Spleen (tissue), 7 donors: Measurements from ENCODE around the gene PSMG2.

ENCODE experiments used
- CTCF ChIP-seq, 11 experiments: fragments of 200-600 bp in 7 of 11; fragments of 450-650 bp in 4 of 11; sonication (generic) in 4 of 11; IDR thresholded peaks in 8 of 11; conservative IDR thresholded peaks in 3 of 11; 1 replicate in 7 of 11; 2 replicates in 4 of 11; pipeline versions ENCODE4 v1.4.0 to v1.8.0; 2016 to 2021; ENCODE audit warnings: antibody characterized with exemption in 11 of 11, inconsistent platforms in 4 of 11, mild to moderate bottlenecking in 1 of 11
- POLR2A ChIP-seq, 3 donors: fragments of 450-650 bp; IDR thresholded peaks; one replicate each; pipeline ENCODE4 v1.5.1; 2017; ENCODE audit warnings: antibody characterized with exemption in 3 of 3, mild to moderate bottlenecking in 1 of 3
- donor health status: DM: no; HTN: no; CAD: no; lungs with moderate emphysema.
- donor health status: DM: no; HTN: no; CAD: no.
- donor health status: DM: no; HTN: no; CAD: no.

DNA sequence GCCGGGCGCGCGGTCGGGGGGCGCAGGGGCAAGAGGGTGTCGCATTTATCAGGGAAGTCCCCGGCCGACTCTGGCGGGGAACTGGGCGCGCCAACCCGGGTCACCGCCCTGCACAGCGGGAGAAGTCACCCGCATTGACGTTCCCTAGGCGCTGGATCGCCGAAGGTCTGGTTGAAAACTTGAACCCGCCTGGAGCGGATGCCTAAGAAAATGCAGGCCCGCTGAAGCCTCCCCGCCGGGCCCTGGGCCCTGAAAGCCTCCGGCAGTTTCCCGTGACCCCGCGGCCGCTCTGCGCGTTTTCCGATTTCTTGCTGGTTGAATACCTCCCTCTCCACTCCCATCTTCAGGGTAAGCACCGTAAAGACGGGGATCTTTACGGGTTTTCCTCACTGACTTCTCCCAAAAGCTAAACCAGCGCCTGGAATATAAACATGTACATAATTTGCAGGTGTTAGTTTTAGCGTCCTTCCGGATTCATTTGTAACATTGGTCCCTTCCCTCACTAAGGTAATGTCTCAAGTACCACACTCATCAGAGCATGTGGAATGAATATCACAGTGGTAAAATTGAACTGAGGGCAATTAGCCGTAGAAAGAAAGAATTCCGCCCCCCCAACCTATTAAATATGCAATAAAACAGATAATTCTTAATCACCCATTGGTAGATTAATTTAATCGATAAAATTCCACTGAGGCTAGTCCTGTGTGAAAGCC, 44.3 kb upstream of the PSMG2 start:
- no peak for TF ChIP-seq CTCF (IDR thresholded peaks at IDR 0.05 in 8 of 11, conservative IDR thresholded peaks at IDR 0.05 in 3 of 11)
- TF ChIP-seq POLR2A (IDR thresholded peaks at IDR 0.05) = no peak
